Stimulated activated CD4-positive, alpha-beta T cell treated with anti-CD3 and anti-CD28 coated beads, Interleukin-15, amount 100 ng/mL, for 24 hours (primary cell): ENCODE measurements around the gene CRB2.
A peak's percentile ranks its signal among the peaks of the same experiment; 100 is the strongest.

Experiments used
- DNase-seq: peaks from one replicate; pipeline ENCODE4 v3.0.0-alpha.2; 2020

CRB2 gene

DNA sequence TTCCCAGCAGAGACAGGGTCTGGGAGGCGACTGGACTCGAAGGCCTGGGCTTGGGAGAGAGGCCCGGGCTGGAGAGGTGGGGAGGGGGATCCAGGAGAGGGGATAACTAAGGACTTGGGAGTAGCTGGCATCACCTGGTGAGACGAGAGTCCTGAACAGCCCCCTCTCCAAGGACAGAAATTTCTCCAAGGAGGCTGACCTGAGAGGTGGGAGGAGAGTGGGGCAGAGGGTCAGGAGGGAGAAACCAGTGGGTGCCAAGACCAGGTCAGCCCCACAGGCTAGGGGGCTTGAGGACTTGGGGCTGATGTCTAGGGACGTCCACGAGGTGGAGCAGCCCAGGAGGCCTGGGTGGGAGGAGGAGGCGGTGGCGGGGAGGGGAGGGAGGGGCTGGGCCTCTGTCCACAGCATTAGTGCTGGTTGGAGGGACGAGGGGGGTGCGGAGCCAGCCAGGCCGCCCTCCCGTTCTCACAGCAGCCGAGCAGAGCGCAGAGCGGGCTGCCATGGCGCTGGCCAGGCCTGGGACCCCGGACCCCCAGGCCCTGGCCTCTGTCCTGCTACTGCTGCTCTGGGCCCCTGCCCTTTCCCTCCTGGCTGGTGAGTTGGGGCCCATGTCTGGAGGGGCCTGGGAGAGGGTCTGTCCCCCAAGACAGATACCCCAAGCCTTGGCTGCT lies at the start of gene CRB2:
CRB2 (plus strand) TSS at position 437 of the 671 bp plus-strand sequence; CDS start at position 501, 64 bp downstream.
- DNase-seq: no peak

DNA sequence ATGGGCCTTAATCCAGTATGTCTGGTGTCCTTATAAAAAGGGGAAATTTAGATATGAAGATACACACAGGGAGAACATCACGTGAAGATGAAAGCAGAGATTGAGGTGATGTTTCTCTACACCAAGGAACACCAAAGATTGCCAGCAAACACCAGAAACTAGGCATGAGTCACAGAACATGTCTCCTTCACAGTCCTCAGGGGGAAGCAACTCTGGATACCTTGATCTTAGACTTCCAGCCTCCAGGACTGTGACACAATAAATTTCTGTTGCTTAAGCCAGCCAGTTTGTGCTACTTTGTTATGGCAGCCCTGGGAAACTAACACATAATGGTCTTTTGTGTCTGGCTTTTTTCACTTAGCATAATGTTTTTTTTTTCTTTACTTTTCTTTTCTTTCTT lies 46.4 kb upstream of the CRB2 start:
- DNase-seq: no peak

DNA sequence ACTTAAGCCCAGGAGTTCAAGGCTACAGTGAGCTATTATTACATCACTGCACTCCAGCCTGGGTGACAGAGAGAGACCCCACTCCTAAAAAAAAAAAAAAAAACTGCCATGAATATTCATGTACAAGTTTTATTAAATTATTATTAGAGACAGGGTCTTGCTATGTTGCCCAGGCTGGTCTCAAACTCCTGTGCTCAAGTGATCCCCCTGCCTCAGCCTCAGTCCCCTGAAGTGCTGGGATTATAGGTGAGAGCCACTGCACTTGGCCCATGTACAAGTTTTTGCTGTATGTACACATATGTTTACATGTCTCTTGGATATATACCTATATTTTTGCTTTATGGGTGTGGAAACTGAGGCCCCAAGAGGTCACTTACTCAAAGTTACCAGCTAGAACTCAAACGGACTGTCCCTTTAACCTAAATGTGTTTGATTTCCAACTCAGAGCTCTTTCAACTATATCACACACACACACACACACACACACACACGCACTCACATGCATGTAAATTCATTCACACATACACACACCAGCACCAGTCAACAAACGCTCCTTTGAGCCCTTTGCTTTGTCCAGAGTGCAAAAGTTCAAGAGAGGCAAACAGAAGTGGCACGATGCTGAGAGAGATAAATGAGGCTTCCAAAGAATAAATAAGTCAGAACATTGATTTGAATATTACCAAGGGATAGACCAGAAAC lies 45.3 kb upstream of the CRB2 start:
- no peak for DNase-seq

DNA sequence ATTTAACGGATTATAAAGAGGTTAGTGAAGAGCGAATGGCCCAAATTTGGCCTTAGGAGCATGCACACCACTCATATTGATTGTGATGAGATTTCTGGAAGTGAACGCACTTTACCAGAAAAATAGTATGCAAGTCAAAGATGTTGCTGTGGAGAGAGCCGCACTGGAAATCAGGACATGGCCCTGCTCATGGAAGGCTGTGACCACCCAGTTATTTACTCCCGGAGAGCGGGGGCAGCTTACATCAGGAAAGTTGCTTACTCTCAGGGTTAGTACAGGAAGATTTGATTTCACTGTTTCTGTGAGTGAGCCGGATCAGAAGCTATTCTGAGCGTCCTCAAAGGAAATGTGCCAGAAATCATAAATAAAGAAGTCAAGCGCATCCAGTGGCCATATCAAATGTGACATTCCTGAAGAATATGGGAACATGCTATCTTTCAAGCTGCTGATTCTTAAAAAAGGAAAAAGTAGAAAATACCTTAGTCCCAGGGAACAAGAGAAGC lies 44.7 kb upstream of the CRB2 start:
- DNase-seq: no peak

DNA sequence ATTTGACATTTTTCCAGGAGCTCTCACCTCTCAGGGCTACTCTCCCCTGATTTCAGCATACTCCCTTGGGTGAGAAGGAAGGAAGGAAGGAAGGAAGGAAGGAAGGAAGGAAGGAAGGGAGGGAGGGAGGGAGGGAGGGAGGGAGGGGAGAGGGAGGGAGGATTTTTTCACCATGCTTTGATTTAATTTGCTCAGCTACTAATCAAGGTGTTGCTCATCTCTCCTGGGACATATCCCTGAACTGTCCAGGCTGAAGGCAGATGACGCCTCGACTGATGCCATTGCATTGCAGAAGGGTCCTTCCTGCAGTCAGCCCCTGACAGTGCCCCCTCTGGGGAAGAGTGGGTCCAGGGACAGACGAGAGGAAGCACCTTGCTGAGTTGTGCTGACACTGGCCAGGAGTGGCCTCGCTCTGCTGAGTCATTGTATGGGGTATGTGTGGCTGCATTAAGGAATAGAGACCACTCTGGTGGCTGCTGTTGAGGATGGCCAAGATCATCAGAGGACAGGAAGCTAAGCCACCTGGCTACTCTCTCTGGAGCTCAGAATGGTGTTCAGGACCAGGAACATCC lies 43.6 kb upstream of the CRB2 start:
- DNase-seq: no peak

DNA sequence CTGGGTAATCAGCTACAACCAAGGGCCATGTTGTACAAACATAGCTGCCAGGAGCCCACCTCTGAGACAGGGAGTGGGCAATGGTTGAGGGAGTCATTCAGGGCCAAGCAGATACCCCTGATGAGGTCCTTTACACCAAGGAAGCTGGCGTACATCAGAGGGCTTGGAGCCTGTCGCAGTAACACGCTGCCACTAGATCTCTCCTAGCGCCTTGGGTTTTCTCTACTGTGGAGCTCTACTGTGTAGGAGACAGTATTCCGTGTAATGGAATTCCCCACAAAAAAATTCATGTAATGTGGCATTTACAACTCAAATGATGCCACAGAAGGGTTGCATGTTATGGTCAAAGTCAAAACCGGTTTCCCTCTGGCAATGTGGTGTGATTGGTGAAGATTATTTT lies 41.4 kb upstream of the CRB2 start:
- DNase-seq: no peak

DNA sequence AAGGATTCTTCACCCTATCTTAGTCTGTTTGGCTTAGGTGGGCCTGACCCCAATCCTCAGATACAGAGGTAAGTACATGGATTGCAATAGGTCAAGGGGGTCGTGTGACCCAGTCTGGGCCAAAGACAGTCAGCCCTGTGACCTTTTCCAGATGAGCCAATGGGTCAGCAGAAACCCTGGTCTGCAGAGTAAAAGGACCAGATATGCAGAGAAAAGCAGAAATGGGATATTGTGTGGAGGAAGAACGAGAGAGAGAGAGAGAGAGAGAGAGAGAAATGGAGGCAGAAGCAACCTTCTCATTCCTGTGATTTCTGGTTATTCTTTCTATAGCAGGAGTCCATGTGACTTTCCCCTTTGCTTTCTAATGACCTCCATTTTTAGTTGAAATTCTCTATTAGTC lies 40.4 kb upstream of the CRB2 start:
- DNase-seq: no peak

DNA sequence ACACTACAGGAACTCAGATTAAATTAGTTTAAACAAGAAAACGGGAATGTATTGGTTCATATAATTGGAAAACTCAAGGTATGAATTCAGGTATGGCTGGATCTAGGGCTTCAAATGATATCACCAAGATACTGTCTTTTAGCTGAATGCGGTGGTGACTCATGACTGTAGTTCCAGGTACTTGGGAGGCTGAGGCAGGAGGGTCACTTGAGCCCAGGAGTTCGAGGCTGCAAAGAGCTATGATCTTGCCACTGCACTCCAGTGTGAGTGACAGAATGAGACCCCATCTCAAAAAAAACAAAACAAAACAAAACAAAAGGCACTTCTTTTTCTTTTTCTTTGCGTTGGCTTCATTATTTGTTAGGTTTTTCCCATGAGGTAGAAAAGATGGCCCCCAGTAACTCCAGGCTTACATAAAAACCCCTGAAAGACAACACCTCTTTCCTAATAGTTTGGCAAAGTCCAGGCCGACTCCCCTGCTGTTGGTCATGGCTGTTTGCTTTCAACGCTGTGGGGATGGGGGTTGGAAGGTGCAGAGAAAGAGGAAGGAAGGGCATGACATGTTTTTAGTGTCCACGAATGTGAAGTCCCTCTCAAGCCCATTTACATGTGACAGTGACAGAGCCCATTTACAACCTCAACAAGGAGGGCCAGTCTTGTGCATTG lies 39.8 kb upstream of the CRB2 start:
- DNase-seq: no peak

DNA sequence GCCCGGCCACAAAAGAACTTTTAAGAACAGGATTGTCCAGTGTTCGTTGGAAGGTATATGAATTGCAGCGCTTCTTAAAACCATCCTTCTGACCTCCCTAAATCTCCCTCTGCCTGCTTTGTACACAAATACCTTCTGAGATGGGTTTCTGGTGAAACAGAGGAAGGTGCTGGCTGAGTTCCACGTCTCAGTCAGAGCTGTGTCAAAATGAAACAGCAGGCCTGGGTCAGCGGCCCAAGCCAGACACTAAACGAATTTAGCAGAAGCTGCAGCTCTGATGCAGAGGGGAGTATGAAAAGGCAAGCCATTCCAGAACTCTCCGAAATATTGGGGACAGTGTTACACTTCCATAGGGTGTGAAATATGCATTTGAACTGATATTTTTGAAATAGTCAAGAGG lies 37.8 kb upstream of the CRB2 start:
- no peak for DNase-seq

DNA sequence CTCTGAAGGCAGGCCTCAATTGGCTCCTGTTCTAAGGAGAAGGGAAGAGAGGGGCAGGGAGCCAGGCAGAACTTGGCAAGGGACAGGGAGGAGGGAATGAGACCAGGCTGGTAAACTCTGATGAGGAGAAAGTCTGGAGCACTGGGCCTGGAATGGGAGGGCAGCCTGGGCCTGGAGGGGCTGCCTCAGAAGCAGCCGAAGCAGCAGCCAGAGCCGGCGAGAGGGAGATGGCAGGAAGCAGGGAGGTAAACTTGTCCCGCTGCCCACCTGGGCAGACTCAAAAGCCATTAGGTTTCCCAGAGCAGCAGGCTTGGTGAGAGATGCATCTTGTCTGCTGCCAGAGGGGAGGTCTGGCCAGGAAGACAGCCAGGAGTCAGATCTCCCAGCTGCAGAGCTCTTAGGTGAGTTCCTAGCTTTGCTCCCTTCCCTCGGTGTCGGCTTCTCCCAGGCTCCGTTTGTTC lies 37.0 kb upstream of the CRB2 start:
- DNase-seq: no peak

DNA sequence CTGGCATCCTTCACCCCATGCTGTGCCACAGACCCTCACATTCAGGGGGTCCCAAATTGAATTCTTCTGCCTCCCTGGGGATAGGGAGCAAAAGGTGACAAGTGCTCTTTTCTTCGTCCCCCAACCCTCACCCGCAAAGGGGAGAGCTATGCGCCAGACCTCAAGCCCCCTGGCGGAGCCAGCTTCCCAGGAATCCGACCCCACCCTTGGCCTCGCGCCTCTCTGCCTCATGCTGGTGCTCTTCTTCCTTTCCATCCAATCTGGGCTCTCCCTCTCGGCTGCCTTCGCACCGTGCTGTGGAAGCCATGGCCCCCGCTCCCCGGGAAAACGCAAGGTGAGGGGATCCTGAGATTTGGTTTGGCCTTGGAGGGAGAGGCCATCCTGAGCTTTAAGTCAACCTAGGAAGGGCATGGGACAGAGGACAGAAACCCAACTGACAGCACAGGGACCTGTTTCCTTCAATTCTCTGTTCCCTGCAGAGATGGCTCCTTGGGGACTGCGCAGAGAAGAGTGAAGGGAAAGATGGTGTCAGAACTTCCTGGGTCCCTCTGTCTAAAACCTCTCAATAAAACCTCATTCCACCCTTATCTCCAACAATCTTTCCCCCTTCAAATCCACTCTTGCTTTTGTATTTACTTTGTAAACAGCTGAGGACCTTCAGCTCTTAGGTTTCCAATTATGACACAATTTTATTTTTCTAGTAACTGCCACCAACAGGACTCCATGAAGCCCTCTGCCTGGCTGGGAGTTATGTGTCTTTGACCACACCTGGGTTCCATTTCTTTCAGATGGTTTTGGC lies 36.3 kb upstream of the CRB2 start:
- DNase-seq: no peak

DNA sequence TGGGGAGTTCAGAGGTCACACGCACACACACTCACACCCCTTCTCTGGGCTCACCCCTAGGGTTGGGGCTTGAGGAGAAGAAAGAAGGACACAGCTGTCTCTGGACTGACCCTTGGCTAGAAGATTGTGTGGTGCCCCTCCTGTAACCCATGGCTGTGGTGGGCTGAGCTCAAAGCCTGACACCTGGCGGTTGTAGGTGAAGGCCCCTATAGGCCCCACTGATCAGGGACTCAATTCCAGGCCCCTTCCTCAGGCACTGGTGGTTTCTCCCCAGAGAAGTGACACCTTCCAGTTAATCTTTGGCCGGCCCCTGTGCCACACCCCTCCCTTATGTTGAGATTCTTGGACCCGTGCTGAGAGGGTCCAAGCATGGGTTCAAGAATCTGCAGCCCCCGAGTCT lies 35.2 kb upstream of the CRB2 start:
- no peak for DNase-seq

DNA sequence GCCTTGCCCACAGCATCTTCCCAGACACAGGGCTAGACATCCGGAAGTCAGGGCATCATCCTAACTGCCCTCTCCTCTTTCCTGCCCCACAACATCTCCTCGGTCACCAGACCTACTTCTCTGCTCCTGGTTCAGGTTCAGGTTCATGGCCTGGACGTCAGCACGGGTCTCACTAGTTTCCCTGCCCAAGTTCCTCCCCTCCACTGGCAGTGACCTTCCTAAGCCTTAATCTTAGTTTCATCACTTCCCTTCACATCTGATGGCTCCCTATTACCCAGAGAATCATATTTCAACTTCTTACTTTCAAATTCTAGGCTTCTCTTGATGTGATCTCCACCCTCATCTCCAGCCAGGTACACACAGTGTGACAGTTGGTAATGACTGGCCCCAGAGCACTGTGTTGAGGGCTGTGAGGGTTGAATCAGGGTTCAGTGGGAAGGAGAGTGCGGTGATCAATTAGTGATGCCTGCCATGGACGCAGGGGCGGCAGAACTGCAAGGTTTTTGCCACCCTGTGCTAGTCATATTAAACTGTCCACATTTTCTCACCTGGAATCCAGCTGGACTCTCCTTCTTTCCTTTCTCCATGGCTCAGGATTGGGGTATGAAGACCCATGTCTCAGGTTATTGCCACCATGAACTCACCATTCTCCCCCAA lies 34.3 kb upstream of the CRB2 start:
- no peak for DNase-seq

DNA sequence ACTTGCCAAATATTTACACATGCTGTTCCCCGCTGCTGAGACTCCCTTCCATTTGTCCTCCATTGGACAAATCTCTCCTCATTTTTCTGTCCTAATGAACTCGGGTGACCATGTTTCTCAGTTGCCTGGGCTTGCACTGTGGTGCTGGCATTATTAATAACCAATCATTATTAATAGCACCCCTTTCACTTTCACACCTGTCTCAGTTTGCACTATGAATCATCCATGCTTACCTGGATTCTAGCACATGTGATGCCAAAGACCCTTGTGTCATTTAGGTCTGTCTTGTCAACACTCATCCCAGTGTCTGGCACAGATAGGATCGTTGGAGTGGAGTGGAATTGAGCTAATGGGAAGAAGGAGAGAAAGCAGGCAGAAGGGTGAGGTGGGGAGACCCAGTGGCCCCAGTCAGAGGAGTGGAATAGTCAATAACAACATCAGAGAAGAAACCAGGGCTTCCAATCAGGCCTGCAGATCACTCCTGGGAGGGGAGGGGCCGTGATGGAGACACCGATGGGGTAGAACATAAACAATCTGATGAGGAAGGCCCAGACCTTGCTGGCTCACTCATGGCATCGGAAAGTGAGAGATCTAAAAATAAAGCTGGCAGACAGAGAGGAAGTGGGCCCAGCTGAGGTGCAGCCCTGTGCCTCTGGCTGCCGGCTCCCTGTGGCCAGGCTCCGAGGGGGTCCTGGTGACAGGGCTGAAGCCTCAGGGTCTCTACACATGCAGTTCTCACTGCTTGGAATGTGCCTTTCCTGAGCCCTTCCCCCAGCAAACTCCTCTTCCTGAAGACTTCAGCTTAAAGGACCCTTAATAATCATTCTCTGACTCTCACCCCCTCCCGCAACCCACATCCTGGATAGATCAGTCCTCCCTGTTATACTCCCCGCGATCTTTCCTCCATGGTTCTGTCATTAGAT lies 33.5 kb upstream of the CRB2 start:
- peak; percentile 73 for DNase-seq

DNA sequence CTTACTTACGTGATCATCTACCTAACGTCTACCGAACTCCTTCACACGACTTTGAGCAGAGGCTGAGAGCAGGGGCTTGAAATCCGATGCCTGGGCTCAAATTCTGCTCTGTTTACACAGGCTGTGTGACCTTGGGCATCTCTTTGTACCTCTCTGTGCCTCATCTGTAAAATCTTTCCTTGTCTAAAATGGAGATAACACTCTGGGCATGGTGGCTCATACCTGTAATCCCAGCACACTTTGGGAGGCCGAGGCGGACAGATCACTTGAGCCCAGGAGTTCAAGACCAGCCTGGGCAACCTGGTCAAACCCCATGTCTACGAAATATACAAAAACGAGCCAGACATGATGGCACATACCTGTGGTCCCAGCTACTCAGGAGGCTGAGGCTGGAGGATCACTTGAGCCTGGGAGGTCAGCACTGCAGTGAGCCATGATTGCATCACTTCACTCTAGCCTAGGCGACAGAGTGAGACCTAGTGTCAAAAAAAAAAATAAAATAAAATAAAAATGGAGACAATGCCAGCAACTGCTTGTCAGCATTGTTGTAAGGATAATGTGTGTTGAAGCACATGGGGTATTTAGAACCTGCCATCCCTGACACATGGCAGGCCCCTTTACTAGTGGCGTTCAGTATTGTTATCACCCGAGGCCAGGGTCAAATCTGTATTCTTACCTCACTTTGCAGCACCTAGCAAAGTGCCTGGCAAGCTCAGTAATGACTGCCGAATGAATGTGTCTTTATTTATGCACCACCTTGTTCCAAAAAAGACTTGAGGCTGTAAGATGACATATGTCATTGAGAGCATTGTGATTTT lies 32.6 kb upstream of the CRB2 start:
- DNase-seq: no peak

DNA sequence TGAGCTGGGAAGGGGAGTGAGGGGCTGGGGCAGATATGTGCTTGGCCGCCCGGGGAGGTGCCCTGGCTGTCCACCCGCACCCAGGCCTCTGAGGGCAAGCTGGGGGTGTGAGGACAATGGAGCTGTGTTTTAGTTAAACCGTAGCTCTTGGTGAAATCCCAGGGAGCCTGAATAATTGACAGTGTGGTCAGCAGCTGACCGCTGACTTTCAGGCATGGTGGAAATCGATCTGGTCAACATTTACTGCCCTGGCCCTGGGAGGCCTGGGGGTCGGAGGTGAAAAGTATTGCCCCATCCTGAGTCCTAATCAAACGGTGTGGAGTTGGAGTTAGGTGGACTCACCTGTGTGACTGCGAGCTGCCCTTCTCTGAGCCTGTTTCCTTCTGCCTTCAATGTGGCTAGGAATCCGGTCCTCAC lies 31.2 kb upstream of the CRB2 start:
- no peak for DNase-seq

DNA sequence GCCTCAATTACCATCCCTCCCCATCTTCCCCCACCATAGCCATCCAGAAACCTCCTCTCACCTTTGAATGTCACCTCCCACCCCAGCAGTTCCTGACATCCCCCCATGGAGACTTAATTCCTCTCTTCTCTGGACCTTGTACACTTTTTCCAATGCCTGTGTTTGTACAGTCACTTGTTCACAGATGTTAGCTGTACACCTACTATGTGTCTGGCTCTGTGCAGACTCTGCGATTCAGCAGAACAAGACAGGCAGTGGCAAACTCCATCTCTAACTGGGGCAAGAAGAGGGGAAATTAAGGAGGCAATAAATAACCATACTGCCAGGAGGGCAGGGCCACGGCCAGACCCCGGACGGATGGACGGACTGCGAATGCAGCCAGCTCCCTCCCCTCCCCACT lies 29.8 kb upstream of the CRB2 start:
- no peak for DNase-seq

DNA sequence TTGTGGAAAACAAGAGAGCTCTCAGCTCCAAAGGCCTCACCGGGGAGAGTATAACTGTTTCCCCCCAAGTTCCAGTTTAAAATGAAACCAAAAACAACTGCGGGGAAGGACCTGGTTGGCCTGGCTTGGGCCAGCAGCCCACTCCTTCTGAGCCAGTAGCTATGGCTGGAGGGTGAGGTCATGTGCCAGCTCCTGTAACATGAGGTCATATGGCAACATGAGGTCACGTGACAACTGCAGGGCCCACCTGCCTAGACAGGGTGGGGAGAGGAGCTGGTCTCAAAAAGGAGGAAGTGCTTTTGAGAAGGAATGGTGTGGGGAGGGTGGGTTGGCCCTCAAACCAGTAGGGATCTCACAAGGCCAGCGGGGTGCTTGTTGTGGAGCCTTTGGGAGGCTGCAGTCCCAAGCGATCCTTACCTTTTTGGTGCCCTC lies 29.3 kb upstream of the CRB2 start:
- no peak for DNase-seq

DNA sequence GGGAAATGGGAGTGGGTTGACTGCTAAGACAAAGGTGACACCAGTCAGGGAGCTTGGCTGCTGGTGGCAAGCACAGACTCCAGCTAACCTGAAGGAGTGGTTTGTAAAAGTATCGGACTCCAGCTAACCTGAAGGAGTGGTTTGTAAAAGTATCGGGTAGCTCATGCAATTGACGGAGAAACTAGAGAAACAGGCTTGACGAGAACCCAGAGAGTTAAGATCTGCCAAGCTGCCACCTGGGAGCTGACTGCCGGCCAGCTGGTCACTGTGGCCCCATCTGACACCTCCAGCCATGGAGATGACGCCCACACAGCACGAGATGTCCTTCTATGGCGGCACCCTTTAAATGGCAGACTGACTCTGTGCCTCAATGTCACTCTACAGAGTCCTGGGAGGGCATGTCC lies 28.3 kb upstream of the CRB2 start:
- no peak for DNase-seq

DNA sequence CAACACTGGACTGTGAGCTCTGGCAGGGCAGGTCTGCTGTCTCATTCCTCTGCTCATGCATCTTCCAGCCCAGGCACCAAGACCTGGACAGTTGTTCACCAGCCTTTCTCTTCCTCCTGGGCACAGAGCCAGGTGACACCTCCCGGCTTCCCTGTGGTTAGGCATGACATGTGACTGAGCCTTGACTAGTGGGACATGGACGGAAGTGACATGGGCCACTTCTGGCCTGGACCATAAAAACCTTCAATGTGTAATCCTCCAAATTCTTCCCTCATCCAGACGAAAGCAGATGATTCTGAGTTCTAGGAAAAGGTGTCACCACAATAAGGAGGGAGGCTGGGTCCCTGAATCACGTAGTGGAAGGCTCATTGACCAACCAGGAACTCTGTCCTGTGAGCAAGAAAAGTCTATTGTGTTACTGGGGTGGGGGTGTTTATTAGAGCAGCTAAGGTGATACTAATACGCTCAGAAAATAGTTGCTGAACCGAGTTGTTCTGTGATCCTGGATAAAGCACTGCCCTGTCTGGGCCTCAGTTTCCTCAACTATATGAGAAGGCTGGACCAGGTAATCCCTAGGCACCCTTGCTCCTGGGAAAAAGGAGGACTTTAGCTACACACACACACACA lies 26.6 kb upstream of the CRB2 start:
- peak; percentile 26 for DNase-seq
